ENCODE data around the gene MAN2B1. TPM values are rescaled to one million over a fixed set of nuclear protein-coding genes. Genes with fewer than 3 reads are reported as not detected.
A peak's percentile ranks its signal among the peaks of the same experiment; 100 is the strongest.
"Not testable (repeated sequence)": the region's sequence is repeated elsewhere in the genome, so short reads cannot be mapped to it uniquely, and the experiment has no call there.

Gene MAN2B1
- polyA plus RNA-seq, 1 donor: 35.1 TPM

DNA sequence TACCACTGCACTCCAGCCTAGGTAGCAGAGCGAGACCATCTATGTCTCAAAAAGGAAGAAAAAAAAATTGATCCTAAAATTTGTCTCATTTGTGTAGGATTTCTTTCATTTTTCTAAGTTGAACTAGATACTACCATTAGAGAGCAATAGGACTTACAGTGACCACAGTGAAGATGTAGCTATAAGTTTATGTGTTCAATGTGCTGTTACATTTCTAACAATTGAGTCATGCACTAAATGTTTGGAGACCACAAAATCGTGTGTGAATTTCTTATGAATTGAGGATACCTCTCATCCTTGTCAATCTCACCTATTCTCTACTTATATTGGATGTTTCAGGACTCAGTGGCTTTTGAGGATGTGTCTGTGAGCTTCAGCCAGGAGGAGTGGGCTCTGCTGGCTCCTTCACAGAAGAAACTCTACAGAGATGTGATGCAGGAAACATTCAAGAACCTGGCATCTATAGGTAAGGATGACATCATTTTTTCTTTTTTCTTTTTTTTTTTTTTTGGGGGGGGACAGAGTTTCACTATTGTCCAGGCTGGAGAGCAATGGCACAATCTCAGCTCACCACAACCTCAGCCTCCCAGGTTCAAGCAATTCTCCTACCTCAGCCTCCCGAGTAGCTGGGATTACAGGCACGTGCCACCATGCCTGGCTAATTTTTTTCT lies 43.0 kb downstream of the MAN2B1 start:
- no peak for DNase-seq

DNA sequence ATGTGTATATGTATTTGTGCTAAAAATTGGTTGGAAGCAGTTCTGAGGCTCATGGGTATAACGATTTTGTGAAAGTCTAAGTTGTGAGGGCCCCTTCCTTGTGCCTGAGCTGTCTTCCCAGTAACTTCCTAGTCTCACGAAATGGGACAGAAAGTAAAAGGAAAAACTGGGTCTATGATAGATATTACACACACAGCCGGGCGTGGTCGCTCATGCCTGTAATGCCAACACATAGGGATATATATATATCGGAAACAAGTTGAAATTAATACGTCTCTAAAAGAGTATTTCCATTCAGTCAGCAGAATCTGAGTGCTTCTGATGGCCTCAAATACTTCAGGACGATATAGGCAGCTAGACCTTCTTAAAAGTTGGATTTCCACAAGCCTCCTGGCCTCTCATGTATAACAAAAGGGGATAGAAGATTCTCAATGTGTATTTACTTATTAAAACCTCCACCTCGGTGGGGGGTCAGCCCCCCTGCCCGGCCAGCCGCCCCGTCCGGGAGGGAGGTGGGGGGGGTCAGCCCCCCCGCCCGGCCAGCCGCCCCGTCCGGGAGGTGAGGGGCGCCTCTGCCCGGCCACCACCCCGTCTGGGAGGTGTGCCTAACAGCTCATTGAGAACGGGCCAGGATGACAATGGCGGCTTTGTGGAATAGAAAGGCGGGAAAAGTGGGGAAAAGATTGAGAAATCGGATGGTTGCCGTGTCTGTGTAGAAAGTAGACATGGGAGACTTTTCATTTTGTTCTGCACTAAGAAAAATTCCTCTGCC lies 45.1 kb downstream of the MAN2B1 start:
- not testable (repeated sequence) for DNase-seq

DNA sequence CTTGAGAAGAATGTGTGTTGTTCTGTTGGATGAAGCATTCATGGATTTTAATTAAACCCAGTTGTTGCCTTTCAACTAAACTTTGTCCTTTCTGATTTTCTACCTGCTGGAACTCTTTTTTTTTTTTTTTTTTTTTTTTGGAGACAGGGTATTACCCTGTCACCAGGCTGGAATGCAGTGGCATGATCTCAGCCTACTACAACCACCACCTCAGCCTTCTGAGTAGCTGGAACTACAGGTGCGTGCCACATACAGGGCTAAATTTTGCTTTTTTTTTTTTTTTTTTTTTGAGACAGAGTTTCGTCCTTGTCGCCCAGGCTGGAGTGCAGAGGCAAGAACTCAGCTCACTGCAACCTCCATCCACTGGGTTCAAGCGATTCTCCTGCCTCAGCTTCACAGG lies 48.9 kb downstream of the MAN2B1 start:
- DNase-seq: no peak

DNA sequence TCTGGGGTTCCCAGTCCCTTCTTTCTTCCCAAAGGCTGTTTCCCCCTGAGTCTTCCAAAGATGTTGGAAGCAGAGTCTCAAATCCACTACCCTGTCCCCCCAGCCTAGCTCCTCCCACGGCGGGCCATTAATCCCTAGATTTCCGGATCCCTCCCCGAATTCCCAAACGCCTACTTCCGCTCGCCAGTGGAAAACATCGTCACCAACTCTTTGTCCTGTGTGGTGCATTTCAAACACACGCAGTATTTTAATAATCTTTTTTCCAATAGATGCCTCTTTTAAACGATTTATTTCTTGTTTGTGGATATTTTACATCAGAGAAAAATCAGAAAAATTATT lies 55.2 kb downstream of the MAN2B1 start:
- peak; percentile 85 for DNase-seq

DNA sequence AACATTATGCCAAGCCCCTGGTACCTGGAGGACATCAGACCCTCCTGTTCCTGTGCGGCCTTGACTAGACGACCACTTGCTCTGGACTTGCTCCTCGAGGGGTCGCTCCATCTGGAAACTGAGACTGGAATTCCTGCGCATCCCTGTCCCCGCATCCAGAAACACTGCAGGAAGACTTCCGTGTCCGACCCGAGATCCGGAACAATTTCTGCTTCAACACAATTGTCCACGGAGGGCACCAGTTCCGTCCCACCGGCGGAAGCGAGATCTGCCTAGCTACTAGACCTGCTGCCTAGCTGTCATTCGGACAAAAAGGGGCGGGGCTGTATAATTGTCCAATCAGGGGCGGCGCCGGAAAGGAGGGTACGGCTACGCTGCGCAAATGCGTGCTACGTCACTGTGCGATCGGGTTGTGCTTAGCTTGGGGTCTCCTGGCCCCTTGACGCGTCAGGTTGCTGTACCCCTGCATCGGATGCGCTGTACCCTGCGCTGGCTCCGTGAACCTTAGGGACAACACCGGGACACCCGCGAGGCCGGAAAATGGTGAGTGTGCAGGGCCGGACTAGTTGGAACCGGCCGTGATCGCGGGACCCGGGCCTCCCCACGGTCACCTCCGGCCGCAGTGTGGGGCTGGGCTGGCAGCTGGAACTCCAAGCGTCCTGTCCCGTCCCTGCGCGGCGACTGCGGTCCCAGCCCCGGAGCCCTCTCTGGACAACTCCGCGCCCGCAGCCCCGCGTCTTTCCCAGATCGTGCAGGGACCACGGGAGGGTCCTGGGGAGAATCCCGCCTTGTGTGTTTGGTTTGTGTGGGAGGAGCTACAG lies 55.8 kb downstream of the MAN2B1 start, which contains the start of the genes ZNF490 and ZNF791:
TSS of gene ZNF490 (minus strand) at position 274 of the 821 bp plus-strand sequence. CDS start at position 141, 133 bp downstream.
TSS of gene ZNF791 (plus strand) at position 381 of the 821 bp plus-strand sequence. CDS start at position 541, 160 bp downstream.
- peak; percentile 99 for DNase-seq

DNA sequence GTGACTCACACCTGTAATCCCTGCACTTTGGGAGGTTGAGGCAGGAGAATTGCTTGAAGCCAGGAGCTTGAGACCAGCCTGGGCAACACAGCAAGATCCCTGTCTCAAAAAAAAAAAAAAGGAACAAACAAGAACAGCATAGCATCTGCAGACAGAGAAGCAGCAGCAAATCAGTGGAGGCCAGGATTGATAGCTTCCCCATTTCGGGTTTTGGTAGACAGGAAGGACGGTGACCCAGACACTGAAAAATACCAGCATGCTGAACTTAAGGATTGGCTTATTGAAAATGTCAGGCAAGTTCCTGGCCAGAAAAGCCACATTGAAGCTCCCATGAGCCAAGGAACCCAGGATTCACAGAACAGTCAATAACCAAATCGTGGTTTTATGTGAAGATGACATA lies 58.9 kb downstream of the MAN2B1 start:
- no peak for DNase-seq

DNA sequence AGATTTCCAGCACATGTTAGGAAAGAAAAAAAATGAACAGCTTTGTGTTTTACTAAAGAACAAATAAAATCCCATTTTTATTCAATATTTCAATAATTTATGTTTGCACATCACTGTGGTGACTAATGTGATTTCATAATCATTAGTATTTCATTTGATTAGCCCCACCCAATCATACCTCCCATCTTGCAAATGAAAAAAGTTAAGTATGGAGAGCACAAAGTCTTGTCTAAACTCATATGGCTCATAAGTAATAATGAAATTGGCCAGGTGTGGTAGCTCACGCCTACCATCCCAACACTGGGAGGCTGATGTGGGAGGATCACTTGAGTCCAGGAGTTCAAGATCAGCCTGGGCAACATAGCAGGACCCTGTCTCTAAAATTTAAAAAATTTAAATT lies 59.7 kb downstream of the MAN2B1 start:
- no peak for DNase-seq

DNA sequence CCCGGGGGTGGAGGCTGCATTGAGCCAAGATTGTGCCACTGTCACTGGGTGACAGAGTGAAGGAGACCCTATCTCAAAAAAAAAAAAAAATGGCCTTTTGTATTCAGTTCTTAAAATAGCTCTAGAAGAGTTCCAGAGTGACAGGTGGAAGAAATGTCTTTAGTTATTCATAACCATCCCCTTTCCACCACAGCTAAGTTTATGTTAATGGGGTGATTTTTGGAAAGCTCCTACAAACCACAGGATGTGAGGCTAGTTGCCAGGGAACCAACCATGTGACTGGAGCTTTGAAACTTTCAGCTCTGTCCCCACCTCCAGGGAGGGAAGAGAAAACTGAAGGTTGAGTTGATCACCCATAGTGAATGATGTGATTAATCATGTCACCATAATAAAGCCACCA lies 62.8 kb downstream of the MAN2B1 start:
- no peak for DNase-seq

DNA sequence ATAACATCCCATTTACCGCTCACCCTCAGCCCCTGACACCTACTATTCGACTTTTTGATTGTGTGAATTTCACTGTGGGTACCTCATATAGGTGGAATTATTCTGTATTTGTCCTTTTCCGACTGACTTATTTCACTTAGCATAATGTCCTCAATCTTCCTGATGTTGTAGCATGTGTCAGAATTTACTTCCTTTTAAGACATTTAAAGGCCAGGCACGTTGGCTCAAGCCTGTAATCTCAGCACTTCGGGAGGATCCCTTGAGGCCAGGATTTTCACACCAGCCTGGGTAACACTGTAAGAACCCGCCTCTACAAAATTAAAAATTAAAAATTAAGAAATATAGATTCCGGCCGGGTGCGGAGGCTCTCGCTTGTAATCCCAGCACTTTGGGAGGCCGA lies 68.9 kb downstream of the MAN2B1 start:
- no peak for DNase-seq

DNA sequence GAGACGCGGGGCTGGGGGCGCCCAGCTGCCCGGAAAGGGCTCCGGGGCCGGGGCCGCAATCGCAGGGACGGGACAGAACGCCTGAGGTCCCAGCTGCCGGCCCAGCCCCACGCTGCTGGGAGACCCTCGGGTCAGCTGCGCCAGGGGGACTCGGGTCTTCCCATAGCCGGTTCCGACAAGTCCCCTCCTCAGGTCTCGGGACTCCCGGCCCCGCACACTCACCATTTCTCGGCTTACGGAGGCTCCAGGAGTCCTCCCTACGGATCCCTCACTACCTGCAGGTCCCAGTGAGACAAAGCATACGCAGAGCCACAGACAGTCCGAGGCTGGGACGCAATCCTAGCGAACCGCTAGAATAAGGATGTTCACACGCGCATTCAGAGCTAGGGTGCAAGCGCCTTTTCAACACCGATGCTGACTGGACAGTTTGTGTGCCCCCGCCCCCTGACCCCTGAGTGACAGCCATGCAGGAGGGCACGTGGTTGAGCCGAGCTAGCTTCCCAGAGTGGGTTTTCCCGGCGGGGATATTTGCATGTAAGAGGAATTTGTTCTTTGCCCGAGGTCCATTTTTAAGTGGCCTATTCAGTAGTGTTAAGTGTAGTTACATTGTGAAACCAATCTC lies 69.5 kb downstream of the MAN2B1 start:
- peak; percentile 35 for DNase-seq

Other genes starting within 250 kb of the MAN2B1 start
- 14.2 TPM for gene ZNF443, start 225.7 kb downstream of the MAN2B1 start, polyA plus RNA-seq (ENCODE audit: insufficient read length)
- 11.0 TPM for gene ZNF709, start 181.9 kb downstream of the MAN2B1 start, polyA plus RNA-seq (ENCODE audit: insufficient read length)
- gene ZNF564, start 115.3 kb downstream of the MAN2B1 start, polyA plus RNA-seq (ENCODE audit: insufficient read length): 13.9 TPM
- 5.7 TPM for gene ZNF490, start 55.9 kb downstream of the MAN2B1 start, polyA plus RNA-seq (ENCODE audit: insufficient read length)
- gene ZNF791, start 55.8 kb downstream of the MAN2B1 start, polyA plus RNA-seq (ENCODE audit: insufficient read length): 28.1 TPM
- 18.2 TPM for gene WDR83, start 65 bp upstream of the MAN2B1 start, polyA plus RNA-seq (ENCODE audit: insufficient read length)
- gene DHPS, start 15.1 kb upstream of the MAN2B1 start, polyA plus RNA-seq (ENCODE audit: insufficient read length): 87.9 TPM
- 1.00 TPM for gene GNG14, start 21.3 kb upstream of the MAN2B1 start, polyA plus RNA-seq (ENCODE audit: insufficient read length)
- 10.4 TPM for gene FBXW9, start 29.9 kb upstream of the MAN2B1 start, polyA plus RNA-seq (ENCODE audit: insufficient read length)
- gene TNPO2, start 57.2 kb upstream of the MAN2B1 start, polyA plus RNA-seq (ENCODE audit: insufficient read length): 78.7 TPM
- gene TRIR, start 67.9 kb upstream of the MAN2B1 start, polyA plus RNA-seq (ENCODE audit: insufficient read length): 139 TPM
- 74.0 TPM for gene GET3, start 70.8 kb upstream of the MAN2B1 start, polyA plus RNA-seq (ENCODE audit: insufficient read length)
- gene BEST2, start 85.0 kb upstream of the MAN2B1 start, polyA plus RNA-seq (ENCODE audit: insufficient read length): 0.23 TPM
- 78.3 TPM for gene HOOK2, start 108.8 kb upstream of the MAN2B1 start, polyA plus RNA-seq (ENCODE audit: insufficient read length)
- gene JUNB, start 124.7 kb upstream of the MAN2B1 start, polyA plus RNA-seq (ENCODE audit: insufficient read length): 22.7 TPM
- 274 TPM for gene PRDX2, start 135.1 kb upstream of the MAN2B1 start, polyA plus RNA-seq (ENCODE audit: insufficient read length)
- gene THSD8, start 135.3 kb upstream of the MAN2B1 start, polyA plus RNA-seq (ENCODE audit: insufficient read length): 5.4 TPM
- gene RNASEH2A, start 139.8 kb upstream of the MAN2B1 start, polyA plus RNA-seq (ENCODE audit: insufficient read length): 35.1 TPM
- gene RTBDN, start 167.8 kb upstream of the MAN2B1 start, polyA plus RNA-seq (ENCODE audit: insufficient read length): 0.07 TPM
- gene MAST1, start 171.8 kb upstream of the MAN2B1 start, polyA plus RNA-seq (ENCODE audit: insufficient read length): 1.0 TPM
- gene DNASE2, start 214.7 kb upstream of the MAN2B1 start, polyA plus RNA-seq (ENCODE audit: insufficient read length): 9.5 TPM
- 0.17 TPM for gene KLF1, start 220.5 kb upstream of the MAN2B1 start, polyA plus RNA-seq (ENCODE audit: insufficient read length)
- gene GCDH, start 224.4 kb upstream of the MAN2B1 start, polyA plus RNA-seq (ENCODE audit: insufficient read length): 31.1 TPM

Data from left kidney (tissue), 2 donors.